ENCODE measurements around the gene CHST12.
"Not testable (repeated sequence)": the region's sequence is repeated elsewhere in the genome, so short reads cannot be mapped to it uniquely, and the experiment has no call there.

CHST12 gene

DNA sequence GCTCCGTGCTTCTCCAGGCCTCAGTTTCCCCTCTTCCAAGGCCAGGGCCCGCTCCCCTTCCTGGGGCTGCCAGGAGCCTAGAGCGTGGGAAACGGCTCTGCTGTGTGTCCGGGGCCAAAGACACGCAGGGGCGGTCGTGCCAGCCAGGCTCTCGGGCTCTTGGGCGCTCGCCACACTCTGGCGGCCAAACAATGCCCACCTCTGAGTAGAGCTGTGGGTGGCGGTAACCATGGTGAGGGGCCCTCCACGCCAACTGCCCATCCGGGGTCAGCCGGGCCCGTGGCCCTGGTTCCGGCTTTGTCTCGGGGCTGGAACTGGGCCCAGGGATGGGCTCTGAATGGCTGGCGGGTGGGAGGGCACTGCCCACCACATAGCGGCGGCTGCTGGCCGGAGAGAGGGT is 56.8 kb downstream of the CHST12 start:
- DNase-seq (ENCODE audit: low read depth in 2 of 2) = no peak

DNA sequence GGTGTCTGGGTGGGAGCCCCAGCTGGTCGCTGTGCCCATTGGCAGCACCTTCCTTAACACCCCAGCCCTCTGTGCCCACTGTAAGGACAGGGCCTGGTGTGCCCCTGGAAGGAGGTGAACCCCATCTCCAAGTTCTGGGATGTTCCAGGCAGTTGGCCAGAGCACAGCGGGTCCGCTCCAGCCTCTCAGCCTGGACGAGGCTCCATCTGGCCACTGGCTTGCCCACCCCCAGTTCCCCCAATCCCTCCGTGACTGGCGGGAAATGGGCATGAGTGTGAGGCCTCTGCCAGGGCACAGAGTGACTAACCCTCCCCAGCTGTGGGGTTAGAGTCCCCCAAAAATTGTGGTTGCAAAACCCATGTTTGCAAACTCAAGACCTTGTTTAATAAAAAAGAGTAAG is 57.2 kb downstream of the CHST12 start:
- DNase-seq (ENCODE audit: low read depth in 2 of 2) = no peak

DNA sequence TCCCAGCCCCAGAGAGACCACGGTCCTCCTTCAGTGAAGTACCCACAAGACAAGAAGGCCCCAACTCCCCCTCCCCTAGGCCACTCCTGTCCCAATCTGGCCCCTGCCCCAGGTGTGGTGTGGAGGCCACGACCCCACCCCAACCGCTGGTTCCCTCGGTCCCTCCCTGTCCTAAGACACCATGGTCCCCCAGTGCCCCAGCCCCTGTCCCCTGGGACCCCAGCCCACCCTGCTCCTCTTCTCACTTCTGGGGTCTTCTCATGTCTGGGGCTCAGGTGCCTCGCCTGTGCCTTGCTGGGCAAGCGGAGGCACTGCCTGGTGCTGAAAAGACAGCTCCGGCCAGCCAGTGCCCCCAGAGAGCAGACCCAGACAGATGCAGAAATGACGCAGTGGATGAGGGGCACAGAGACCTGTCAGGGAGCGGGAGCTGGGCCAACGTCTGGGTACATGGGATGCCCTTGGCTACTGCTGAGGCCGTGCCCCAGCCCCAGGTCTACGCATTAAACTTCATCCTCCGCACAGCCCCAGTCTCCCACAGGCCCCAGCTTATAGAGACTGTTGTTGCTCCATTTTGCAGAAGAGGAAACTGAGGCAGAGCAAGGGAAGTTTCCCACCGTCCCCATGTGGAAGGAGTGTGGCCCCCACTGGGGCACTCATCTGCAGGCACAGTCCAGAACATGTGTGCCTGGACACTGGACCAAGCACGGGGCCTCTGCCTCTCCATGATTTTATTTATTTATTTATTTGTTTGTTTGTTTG is 58.0 kb downstream of the CHST12 start:
- no peak for DNase-seq (ENCODE audit: low read depth in 2 of 2)

DNA sequence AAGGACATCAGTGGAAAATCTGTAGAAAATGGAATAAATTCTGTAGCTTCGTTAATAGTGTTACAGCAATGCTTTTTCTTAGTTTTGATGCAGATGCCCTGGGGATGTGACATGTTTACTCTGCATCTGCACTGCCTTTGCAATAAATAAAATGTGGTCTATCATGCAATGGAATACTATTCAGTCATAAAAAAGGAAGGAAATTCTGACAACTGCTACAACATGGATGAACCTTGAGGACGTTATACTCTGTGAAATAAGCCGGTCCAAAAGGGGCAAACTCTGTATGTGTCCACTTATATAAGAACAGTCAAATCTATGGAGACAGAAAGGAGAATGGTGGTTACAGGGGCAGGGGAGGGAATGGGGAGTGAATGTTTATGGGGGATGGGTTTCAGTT is 59.3 kb downstream of the CHST12 start:
- no peak for DNase-seq (ENCODE audit: low read depth in 2 of 2)

DNA sequence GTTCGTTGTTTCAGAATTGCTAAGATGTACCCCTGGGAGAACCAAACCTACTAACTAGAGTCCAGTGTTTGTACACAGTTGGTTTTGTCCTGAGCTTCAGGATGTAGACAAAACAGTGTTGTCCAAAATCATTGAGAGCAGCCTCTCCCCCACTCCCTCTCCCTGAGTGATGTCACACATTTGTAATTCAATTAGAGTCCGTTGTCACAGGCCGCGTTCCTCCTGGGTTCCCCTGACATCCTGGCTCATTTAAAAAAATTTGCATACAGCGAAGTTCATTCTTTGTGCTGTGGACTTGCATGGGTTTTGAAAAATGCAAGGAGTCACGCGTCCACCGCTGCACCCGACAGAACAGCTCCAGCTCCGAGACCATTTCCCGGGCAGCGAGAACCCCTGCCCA is 62.5 kb downstream of the CHST12 start:
- DNase-seq (ENCODE audit: low read depth in 2 of 2) = no peak

DNA sequence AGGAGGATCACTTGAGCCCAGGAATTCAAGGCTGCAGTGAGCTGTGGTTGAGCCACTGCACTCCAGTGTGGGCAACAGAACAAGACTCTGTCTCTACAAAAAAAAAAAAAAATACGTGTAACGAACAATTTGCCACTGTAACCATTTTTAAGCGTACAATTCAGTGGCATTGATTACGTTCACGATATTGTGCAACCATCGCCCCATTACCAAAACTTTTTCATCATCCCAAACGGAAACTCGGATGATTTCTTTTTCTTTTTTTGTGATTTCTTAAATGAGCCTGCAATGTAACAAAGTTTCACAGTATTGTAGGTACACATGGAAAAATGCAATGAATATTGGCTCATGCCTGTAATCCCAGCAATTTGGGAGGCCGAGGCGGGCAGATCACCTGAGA is 63.3 kb downstream of the CHST12 start:
- DNase-seq (ENCODE audit: low read depth in 2 of 2) = no peak

DNA sequence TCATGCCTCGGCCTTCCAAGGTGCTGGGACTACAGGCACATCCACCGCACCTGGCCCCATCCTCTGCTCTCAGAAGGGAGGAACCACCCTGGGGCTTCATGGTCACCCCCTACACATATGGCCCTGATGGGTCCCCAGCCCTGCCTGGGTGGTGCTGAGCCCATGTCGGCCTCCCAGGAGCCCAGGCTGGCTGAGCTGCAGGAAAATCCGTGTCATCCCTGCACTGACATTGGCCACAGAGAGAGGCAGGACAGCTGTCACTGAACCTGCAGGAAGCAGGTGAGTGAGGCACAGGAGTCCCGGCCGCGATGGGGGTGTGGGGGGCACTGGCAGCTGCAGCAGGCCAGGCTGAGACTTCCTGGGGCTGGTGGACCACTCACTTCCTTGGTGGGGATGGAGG is 64.8 kb downstream of the CHST12 start:
- no peak for DNase-seq (ENCODE audit: low read depth in 2 of 2)

DNA sequence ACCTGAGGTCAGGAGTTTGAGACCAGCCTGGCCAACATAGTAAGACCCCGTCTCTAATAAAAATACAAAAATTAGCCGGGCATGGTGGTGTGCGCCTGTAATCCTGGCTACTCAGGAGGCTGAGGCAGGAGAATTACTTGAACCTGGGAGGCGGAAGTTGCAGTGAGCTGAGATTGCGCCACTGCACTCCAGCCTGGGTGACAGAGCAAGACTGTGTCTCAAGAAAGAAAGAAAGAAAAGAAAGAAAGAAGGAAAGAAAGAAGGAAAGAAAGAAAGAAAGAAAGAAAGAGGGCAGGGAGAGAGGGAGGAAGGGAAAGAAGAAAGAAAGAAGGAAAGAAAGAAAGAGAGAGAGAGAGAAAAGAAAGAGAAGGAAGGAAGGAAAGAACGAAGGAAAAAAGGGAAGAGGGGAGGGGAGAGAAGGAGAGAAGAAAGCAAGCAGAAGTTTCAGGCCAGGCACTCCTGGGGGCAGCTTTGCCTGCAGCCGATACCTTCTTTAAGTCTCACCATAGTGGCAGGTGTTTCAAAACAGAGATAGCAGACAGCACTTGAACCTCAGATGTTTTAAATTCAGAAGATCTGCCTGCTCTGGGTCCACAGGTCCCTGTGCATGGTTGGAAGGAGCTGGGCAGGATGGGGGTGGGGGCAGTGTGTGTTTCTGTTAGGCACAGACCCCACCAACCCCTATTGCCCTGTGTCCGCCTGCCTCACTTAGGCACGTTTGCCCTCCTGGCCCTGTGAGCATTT is 66.2 kb downstream of the CHST12 start:
- not testable (repeated sequence) for DNase-seq (ENCODE audit: low read depth in 2 of 2)

DNA sequence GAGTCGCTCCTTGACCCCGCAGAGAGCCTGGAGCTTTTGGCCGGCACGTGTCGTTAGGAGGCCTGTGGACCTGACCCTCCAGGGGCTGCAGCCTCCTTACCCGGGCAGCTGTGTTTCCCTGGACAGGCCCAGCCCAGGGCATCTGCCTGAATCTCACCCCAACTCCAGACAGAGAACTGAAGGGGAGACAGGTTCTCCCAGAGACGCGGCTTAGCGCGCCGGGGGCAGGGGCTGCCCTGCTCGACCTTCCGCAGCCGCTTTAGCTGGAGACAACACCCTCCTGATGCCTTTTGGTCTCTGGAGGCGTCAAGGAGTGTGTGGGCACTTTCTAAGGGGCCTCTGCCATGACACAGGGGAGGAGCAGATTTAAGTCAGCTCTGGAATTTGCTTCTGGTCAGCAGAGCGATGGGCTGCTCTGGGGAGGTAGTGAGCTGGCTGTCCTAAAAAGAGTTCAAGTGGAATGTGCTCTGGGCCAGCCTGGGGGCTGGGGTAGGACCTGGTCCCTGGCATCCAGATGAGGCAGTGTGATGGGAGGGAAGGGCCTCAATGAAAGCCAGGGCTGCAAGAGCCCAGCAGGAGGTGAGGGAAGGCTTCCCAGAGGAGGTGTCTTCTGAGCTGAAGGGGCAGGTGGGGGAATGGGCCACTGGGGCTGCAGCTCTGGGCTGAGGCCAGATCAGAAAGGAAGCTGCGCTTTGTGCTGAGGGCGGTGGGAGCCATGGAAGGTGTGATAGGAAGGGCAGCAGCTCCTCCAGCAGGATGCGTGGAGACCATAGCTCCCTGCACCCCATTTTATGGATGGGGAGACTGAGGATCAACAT is 67.0 kb downstream of the CHST12 start:
- DNase-seq (ENCODE audit: low read depth in 2 of 2) = no peak

DNA sequence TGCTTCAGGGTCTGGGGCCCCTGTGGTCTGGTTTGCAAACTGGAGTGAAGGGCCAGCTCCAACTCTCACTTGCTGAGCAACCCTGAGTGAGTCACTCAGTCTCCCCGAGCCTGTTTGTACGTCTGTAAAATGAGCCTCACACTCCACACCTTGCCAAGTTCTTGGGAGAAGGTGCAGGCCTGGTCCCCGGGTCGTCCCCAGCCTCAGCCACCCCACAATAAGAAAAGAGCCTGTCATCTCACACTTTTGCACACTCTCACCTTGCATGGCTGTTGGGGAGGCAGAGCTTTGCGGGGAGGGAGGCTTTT is 67.6 kb downstream of the CHST12 start:
- DNase-seq (ENCODE audit: low read depth in 2 of 2) = no peak

DNA sequence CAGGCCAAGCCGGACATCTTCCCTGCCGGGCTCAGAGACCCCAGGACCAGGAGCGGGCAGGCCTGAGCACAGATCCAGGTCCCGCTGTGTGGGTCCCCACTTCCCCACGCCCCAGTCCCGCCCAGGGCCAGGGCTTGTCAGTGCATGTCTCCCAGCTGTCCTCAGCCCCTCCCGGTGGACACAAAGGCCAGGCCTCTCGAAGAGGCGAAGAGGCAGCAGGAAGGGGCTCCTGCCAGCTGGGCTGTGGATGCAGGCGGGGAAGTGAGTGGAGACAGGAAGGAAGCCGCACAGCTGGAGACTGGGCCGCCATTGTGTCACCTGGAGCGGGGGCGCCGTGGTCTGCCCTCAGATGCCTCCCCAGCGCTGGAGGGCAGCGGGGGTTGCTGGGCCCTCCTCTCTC is 68.0 kb downstream of the CHST12 start:
- DNase-seq (ENCODE audit: low read depth in 2 of 2) = no peak

DNA sequence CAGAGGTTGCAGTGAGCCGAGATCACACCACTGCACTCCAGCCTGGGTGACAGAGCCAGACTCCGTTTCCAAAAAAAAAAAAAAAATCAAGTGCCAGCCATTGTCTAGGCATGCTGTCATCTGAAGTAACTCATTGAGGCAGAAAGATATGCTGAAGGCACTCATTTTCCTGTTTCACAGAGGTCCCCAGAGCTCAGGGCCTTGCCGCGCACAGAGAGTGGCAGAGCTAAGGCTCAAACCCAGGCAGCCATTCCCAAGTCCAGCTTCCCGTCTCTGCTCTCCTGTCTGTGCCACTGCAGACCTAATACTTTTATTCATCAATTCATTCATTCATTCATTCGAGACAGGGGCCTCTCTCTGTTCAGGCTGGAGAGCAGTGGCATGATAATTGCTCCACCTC is 69.3 kb downstream of the CHST12 start:
- no peak for DNase-seq (ENCODE audit: low read depth in 2 of 2)

DNA sequence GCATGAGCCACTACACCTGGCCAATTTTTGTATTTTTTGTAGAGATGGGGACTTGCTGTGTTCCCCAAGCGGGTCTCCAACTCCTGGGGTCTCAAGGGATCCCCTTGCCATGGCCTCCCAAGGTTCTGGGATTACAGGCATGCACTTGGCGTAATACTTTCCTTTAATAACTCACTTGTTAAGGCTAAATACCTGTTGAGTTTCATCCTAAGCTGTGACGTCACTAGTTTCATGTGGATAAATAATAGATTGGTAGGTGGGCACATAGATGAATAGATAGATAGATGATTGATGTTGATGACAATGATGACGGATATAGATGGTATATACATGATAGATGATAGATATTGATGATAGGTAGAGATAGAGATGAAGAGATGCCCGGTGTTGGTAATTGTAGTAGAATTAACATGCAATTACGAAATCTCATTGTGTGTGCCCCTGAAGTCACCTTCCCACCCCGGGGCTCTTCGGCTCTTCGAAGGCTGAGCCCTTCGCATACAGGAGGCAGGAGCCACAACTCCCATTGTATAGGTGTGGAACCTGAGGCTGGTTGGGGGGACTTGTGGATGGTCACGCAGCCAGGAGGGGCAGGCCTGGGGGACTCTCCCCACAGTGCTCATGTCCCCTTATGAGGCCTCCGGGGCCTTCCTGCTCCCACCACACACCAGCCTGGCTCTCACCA is 70.2 kb downstream of the CHST12 start:
- DNase-seq (ENCODE audit: low read depth in 2 of 2) = no peak

DNA sequence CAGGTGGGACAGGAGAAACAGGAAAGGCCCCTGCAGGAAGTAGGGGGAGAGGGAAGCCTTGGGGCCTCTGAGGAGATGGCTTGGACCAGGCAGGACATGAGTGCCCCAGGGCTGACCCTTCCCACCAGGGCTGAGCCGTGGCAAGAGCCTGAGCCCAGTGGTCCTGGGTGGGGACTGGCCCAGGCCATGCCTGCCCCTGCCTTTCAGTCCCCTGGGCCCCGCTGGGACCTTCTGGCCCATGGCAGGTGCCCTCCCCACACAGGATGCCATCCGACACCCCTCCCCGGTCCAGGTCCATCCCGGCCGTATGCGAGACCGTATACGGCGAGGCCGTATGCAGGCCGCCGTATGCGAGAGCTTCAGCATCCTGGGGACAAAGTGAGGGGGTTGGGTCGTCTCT is 70.8 kb downstream of the CHST12 start:
- DNase-seq (ENCODE audit: low read depth in 2 of 2) = no peak

DNA sequence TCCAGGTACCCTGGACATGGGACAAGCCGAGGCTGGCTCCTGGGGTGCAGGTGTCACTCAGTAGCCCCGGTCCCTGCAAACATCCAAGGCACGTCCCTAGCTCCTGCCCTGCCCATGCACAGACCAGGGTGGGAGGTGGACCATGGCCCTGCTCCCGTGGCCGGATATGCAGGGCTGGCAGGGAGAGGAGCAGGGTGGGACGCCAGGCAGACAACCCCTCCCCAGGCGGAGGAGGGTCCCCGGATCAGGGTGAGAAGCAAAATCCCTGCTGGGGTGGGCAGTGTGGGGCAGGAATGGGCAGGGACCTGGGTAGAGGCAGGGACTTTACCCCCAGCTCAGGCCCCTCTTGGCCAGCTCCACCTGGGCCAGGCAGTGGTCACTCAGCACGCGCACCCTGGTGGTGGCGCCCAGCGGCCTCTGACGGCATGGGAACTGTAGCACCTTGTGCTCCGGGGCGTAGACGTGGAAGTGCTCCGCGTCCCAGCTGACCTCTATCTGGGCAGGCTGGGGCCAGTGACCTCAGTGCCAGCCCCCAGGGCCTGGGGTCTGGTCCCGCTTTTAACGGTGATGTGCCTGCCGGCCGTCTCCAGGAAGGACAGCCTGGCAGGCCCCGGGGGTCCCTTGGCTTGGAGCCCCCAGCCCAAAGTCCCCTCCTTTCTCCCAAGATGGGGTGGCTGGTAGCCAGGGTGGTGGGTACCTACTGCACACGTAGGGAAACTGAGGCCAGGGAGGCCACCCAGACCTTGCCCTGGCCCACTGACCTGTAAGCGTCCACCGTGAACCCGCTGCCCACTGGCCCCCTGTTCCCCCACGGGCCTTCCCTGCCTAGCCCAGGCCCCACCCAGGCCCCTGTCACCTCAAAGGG is 71.6 kb downstream of the CHST12 start:
- no peak for DNase-seq (ENCODE audit: low read depth in 2 of 2)

DNA sequence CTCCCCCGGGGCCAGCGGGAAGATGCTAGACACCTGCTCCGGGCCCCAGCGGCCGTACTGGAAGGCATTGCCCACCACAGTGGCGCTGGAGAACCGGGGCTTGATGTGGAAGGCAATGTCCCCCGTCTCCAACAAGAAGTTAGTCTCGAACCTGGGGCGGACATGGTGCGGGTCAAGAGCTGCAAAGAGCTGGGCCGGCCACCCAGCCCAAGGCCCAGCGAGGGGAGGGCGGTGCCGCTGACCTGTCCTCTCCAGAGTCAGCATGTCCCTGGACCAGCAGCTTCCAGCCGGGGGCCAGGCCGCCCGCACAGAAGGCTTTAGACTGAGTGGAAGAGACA is 72.2 kb downstream of the CHST12 start:
- no peak for DNase-seq (ENCODE audit: low read depth in 2 of 2)

DNA sequence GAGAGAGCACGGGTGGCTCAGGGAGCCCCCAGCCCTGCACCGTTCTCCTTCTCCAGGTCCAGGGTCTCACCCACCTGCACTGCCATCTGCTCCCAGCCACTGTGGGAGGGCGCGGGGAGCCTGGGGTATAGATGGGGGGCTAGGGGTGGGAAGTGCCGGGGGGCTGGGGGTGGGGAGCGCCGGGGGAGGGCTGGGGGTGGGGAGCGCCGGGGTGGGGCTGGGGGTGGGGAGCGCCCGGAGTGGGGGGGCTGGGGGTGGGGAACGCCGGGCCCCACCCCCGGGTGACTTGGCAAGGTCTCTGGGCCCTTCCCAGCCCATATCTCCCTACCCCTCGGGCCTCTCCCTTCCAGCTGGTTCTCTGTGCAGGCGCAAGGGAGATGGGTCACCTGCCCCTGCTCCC is 72.9 kb downstream of the CHST12 start, which contains the start of gene GRIFIN:
TSS of gene GRIFIN (minus strand) at position 101 of the 400 bp plus-strand sequence. CDS start at position 86, 15 bp downstream.
- DNase-seq (ENCODE audit: low read depth in 2 of 2) = no peak

DNA sequence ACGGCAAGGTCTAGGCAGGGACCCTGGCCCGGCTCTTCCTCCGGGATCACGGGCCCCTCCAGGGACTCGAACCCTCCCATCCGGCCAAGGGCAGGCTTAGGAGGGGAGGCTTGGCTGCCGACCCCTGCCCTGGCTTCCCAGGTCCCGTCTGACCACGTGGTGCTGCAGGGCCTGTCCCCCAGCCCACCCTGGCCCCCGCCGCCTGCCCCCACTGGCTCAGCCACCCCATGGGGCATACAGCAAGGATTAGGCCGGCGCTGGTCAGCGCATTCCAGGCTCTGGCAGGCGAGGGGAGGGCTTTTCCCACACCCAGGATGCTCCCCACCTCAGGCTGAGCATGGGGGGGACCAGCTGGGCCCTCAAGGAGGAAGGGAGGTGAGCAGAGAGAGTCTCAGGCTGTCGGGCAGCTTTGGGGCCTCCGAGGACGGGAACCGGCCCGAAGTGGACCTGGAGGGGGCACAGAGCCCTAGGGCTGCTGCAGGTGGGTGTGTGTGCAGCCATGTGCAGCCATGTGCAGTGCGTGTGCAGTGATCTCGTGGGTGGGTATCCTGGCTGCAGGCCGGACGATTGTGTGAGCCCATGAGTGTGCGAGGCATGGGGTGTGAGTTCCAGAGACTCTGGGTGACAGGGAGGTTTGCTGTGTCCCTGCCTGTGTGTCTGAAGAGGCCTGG is 73.5 kb downstream of the CHST12 start:
- DNase-seq (ENCODE audit: low read depth in 2 of 2) = no peak

DNA sequence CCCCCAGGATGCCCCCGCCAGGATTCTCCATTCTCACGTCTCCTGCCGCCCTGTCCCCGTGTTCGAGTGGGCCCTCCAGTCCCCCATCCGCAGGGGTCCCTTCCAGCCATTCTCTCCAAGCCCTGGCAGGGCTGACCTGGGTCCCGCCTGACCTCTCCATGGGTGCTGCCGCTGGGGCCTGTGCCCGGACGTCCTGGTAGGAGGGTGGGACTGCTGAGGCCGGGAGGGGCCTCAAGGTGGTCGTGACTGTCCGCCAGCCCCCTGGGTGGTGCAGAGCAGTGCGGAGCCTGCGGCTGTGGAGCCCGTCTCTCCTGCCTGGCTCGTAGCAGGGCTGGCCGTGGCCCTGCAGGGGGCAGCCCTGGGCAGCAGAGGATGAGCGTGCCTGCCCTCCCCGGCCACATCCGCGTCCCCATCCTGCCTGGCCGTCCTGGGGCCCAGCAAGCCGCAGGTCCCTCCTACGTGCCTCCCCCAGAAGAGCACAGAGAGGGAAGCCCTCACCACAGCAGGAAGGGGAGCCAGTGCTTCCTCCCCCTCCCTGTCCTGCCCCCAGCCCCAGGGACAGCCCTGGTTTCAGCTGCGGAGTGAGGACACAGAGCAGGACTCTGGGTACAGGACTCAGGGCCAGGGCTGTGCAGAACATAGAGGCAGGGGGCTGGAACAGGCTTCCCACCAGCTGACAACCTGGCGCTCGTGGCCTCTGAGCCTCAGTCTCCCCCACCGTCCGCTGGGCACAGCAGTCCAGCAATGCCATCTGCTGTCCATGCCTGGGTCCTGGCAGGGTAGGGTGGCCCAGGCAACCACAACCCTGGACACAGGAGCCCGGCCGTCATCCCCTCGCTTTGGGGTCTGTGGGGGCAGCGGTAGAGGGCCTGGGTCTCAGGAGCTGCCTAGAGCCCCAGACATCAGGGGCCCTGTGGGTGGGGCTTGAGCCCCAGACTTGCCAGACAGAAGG is 74.3 kb downstream of the CHST12 start:
- DNase-seq (ENCODE audit: low read depth in 2 of 2) = no peak

DNA sequence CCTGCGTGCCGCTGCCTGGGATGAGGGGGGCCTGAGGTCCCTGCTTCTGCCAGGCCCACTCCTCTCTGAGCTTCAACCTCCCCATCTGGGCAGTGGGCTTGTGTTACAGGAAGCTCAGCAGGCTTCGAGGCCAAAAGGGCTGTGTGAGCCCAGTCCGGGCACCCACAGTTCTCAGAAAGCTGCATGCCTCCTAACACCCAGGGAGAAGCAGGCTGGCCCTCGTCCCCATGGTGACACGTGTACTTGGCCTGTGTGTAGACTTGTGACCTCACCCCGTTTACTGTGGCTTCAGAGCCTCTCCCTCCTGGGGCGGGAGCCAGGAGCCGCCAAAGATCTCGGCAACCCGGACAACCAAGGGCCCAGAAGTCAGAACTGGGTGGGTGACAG is 75.0 kb downstream of the CHST12 start:
- no peak for DNase-seq (ENCODE audit: low read depth in 2 of 2)

All from fibroblast of skin of left biceps (primary cell).